K562 (cell line): Measurements from ENCODE around the gene SYTL2. TPM values are rescaled to one million over a fixed set of nuclear protein-coding genes. Genes with fewer than 3 reads are reported as not detected.
A peak's percentile ranks its signal among the peaks of the same experiment; 100 is the strongest.

ENCODE experiments used
- ATAC-seq: fragments of 200-7000 bp; cut with Tn5 transposase; 3 replicates; pipeline ENCODE4 v1.9.1; 2020; ENCODE audit warnings: moderate library complexity
- BruUV-seq: library from RNA; stranded (reverse); fragments of 400-500 nt; replicated peaks from 2 replicates; lab custom pipeline; 2021; lab: Mats Ljungman, UMichigan
- CTCF ChIA-PET: fragments of 300-600 bp; formaldehyde crosslinking; extraction: SDS; loops from one replicate; lab custom pipeline; 2021; ENCODE audit warnings: low intra/inter-chr PET ratio; lab: Yijun Ruan, JAX
- POLR2A ChIA-PET: fragments of 300-600, 350-650 bp; sonication (Branson Sonifier 250); formaldehyde crosslinking; extraction: SDS; loops from one replicate; lab custom pipeline; 2021; ENCODE audit warnings: antibody characterized with exemption, inconsistent platforms; lab: Yijun Ruan, JAX
- DNase-seq, 4 experiments: peaks; one replicate each; pipeline versions ENCODE4 v3.0.0 to v3.0.0-alpha.2; 2011 to 2018; ENCODE audit warnings: low spot score in 3 of 4, mixed read lengths in 3 of 4; ENCODE audit errors: extremely low read depth in 1 of 4
- FAIRE-seq: peaks from 2 replicates; lab custom pipeline; 2011; peaks lifted over from hg19 to GRCh38; lab: Jason Lieb, UNC
- H2AFZ ChIP-seq: 2 replicates; pipeline ENCODE4 v1.6.0; 2011; ENCODE audit warnings: low read depth, low read length, control low read depth, inconsistent platforms
- H3K27ac ChIP-seq: fragments of 200-600 bp; 3 replicates; pipeline ENCODE4 v1.8.0; 2011; ENCODE audit warnings: low read depth, mild to moderate bottlenecking, control low read depth, inconsistent platforms, low read length, moderate library complexity, mixed read lengths; ENCODE audit errors: extremely low read depth
- H3K27me3 ChIP-seq, 2 experiments: fragments of 300-600 bp in 1 of 2; 2 replicates in 1 of 2; 3 replicates in 1 of 2; pipeline versions ENCODE4 v1.6.0 to v1.8.0; 2011; ENCODE audit warnings: inconsistent platforms in 2 of 2, low read length in 2 of 2, mild to moderate bottlenecking in 1 of 2, mixed read lengths in 1 of 2, moderate library complexity in 1 of 2; ENCODE audit not compliant: control insufficient read depth in 2 of 2, insufficient read depth in 2 of 2
- H3K36me3 ChIP-seq: fragments of 300-600 bp; 3 replicates; pipeline ENCODE4 v1.8.0; 2011; ENCODE audit warnings: mild to moderate bottlenecking, low read length, inconsistent platforms; ENCODE audit not compliant: control insufficient read depth, insufficient read depth
- H3K4me1 ChIP-seq, 2 experiments: fragments of 200-600 bp in 1 of 2; replicated peaks in 1 of 2; 2 replicates in 1 of 2; 3 replicates in 1 of 2; pipeline versions ENCODE4 v1.5.1 to v1.8.0; 2011; ENCODE audit warnings: inconsistent platforms in 2 of 2, low read length in 2 of 2, mild to moderate bottlenecking in 1 of 2, mixed read lengths in 1 of 2, moderate library complexity in 1 of 2; ENCODE audit not compliant: control insufficient read depth in 2 of 2, insufficient read depth in 2 of 2
- H3K4me2 ChIP-seq: 2 replicates; pipeline ENCODE4 v1.6.1; 2011; ENCODE audit warnings: low read length, control low read depth, inconsistent platforms, mixed read lengths; ENCODE audit not compliant: insufficient read depth
- H3K4me3 ChIP-seq: fragments of 200-600 bp; sonication (generic), shearing (Covaris generic); 2 replicates; pipeline ENCODE4 v1.5.1; 2016; ENCODE audit warnings: control low read depth, inconsistent platforms
- H3K79me2 ChIP-seq: fragments of 200-600 bp; 3 replicates; pipeline ENCODE4 v1.8.0; 2011; ENCODE audit warnings: low read length, inconsistent platforms; ENCODE audit not compliant: control insufficient read depth, insufficient read depth
- H3K9ac ChIP-seq, 2 experiments: 2 replicates each; pipeline versions ENCODE4 v1.6.0 to v1.6.1; 2011; ENCODE audit warnings: low read depth in 2 of 2, low read length in 2 of 2, control low read depth in 1 of 2, inconsistent platforms in 1 of 2, mild to moderate bottlenecking in 1 of 2, mixed read lengths in 1 of 2; ENCODE audit not compliant: insufficient read depth in 1 of 2
- H3K9me1 ChIP-seq: one replicate; pipeline ENCODE4 v1.6.0; 2011; ENCODE audit warnings: inconsistent platforms, mild to moderate bottlenecking, low read length, moderate library complexity; ENCODE audit not compliant: control insufficient read depth, insufficient read depth
- H3K9me3 ChIP-seq: replicated peaks from 2 replicates; pipeline ENCODE4 v1.5.1; 2011; ENCODE audit warnings: low read depth, low read length, inconsistent platforms; ENCODE audit not compliant: control insufficient read depth, insufficient read depth
- H4K20me1 ChIP-seq: replicated peaks from 2 replicates; pipeline ENCODE4 v1.6.1; 2011; ENCODE audit warnings: low read length, inconsistent platforms, mixed read lengths; ENCODE audit not compliant: control insufficient read depth, insufficient read depth
- BHLHE40 ChIP-seq: IDR thresholded peaks from 2 replicates; pipeline ENCODE4 v1.6.1; 2011; ENCODE audit warnings: low read length, improper control_type of control experiment
- CEBPB ChIP-seq: fragments of 450-650 bp; IDR thresholded peaks from 2 replicates; pipeline ENCODE4 v1.6.1; 2016; ENCODE audit warnings: missing genetic modification characterization, missing compliant biosample characterization
- FOXK1 ChIP-seq: sonication (generic); formaldehyde crosslinking; IDR thresholded peaks from 2 replicates; pipeline ENCODE4 v1.8.0; 2022; ENCODE audit warnings: missing genetic modification reagents, mild to moderate bottlenecking, borderline replicate concordance
- HNRNPUL1 ChIP-seq: fragments of 200-400 bp; formaldehyde crosslinking; IDR thresholded peaks from 2 replicates; pipeline ENCODE4 v1.6.1; 2017; ENCODE audit warnings: low read length
- MEF2D ChIP-seq: conservative IDR thresholded peaks from 2 replicates; pipeline ENCODE4 v1.6.1; 2016; ENCODE audit warnings: low read depth, missing genetic modification characterization, missing compliant biosample characterization
- ZNF696 ChIP-seq: fragments of 250-450 bp; sonication (Bioruptor Pico); conservative IDR thresholded peaks from 2 replicates; pipeline ENCODE4 v1.4.0; 2020; ENCODE audit warnings: mild to moderate bottlenecking, moderate library complexity
- WGBS: fragments of 100-300 bp; shearing (Covaris generic); methylation state at CpG from one replicate; pipeline ENCODE4 v1.1.6; 2016; ENCODE audit warnings: low coverage, mixed read lengths; ENCODE audit not compliant: insufficient coverage; ENCODE audit errors: missing lambda C conversion rate; 5-methylcytosine and 5-hydroxymethylcytosine counted together
- in situ Hi-C: fragments of 300-500 bp; cut with MboI; formaldehyde crosslinking; loops from 4 replicates; pipeline ENCODE4 v1.15.0; 2018; ENCODE audit warnings: inconsistent platforms, mixed read lengths
- intact Hi-C: fragments of 100-400 bp; cut with micrococcal nuclease; formaldehyde crosslinking; loops from 2 replicates; pipeline ENCODE4 v1.14.2; 2022
- polyA plus RNA-seq, 8 experiments: library from polyadenylated mRNA; depleted of rRNA in 4 of 8; stranded (reverse) in 5 of 8; unstranded in 3 of 8; fragments of >200 nt; fragmentation: Nextera tagmentation in 2 of 8; fragmentation: Illumina TruSeq in 1 of 8; extraction: Ambion mirVana in 2 of 8; extraction: Trizol in 1 of 8; gene quantifications; 2 replicates each; pipeline versions ENCODE4 v1.2.1 to v1.2.3, GENCODE V29; 2011 to 2014; ENCODE audit warnings: inconsistent platforms in 1 of 8, missing spikeins in 1 of 8
- total RNA-seq, 7 experiments: library from RNA; depleted of rRNA in 6 of 7; stranded (reverse); fragments of >200 nt in 6 of 7; fragmentation: Illumina TruSeq in 2 of 7; extraction: Trizol in 2 of 7; gene quantifications; 2 replicates each; pipeline versions ENCODE4 v1.2.1 to v1.2.3, GENCODE V29; 2011 to 2021; ENCODE audit warnings: low replicate concordance in 1 of 7
- TF ChIP-seq, protein P1 (sequence below): sonication (generic); IDR thresholded peaks from 2 replicates; pipeline ENCODE4 v1.6.1; 2016

Gene SYTL2
- total and polyA plus RNA-seq, 9 of the 15 experiments (the other 6 are each of a cell fraction or from before 2014, with no cell fraction given), result 0.05 to 0.57 (median 0.35) TPM

DNA sequence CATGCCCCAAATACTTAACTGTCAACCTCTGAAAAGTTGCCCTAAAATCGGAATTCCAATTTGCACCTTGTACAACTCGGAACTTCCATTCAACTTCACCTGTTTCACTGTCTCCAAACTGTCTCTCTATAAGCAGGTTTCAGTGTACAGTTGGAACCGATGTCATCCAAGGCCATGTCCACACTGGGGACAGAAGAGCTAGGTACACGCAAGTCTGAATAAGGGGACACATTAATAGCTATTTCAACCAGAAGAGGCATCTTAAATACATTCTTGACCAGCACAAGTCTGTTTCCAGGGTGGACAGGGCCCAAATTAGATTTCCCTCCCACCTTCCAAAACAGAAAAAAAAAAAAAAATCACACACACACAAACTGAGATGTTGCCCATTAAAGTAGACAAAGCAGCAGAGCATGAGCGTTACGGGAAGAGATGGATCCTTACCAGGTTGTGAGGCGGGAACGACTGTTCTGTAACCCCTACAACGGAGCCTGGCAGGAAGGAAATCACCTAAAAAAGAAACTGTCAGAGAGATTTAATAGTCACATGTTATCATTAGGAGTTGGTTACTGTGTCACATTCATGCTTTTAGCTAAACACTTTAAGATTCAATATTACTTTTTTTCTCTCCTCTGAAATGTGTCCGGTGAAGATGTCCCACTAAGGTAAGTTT is 147.7 kb downstream of the SYTL2 start (continued):
- TF ChIP-seq, protein P1, sequence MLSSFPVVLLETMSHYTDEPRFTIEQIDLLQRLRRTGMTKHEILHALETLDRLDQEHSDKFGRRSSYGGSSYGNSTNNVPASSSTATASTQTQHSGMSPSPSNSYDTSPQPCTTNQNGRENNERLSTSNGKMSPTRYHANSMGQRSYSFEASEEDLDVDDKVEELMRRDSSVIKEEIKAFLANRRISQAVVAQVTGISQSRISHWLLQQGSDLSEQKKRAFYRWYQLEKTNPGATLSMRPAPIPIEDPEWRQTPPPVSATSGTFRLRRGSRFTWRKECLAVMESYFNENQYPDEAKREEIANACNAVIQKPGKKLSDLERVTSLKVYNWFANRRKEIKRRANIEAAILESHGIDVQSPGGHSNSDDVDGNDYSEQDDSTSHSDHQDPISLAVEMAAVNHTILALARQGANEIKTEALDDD, result no peak
- no peak for TF ChIP-seq BHLHE40
- TF ChIP-seq ZNF696 (CRISPR knock-in tag), result no peak

DNA sequence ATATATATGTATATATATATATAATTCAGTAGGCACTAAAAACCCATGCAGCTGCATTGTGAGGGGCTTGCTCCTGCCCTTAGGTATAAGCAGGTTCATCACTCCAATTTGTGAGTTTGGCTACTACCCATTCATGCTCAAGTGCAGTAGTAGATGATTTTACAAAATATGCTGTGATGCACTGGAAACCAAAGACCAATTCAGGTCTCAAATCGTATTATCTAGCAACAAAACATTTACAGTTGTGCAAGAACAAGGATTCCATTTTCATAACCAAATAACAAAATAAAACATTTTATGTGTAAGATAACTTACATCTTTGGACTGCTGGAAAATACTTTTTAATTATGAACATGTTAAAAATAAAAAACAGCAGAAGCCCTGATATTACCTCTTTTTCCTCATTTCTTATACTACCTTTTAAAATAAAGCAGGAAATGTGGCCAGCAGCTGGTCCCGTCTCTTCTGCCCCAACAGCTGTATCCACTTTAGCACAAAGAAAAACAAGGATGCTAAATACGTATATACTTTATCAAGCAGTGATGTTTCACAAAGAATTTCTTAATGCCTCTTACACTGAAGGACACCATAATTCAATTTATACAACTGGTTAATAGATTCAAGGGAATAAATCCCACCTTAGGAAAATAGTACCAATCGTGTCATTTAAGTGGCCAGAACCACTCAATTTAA is 148.8 kb downstream of the SYTL2 start:
- Histone ChIP-seq H3K27ac (no peak overlapping the region), H3K27me3 (no peaks in the 10 kb centered on the region), H3K9ac (peak overlapping the region in 1 of 2 experiments; percentile 98; a peak in 2 of 4 replicates), H3K9me3 (no peaks in the 10 kb centered on the region), H3K9me1 (no peaks in the 10 kb centered on the region), H3K4me3 (peak overlapping the region; percentile 94), H3K4me1 (peaks cover 14% of the 10 kb centered on the region in 2 experiments; a peak in 3 of 5 replicates), H3K4me2 (peak overlapping the region; percentile 75), H3K79me2 (peaks cover 78% of the 10 kb centered on the region), H4K20me1 (peaks cover 16% of the 10 kb centered on the region), H3K36me3 (peaks cover 60% of the 10 kb centered on the region), H2AFZ (no peak overlapping the region)
- FAIRE-seq (no peak), DNase-seq (peak in 1 of 4 experiments; percentile 32), ATAC-seq (no peak)
- POLR2A ChIA-PET, result interaction anchor here (10.1 kb wide), 1 partner anchor 11 kb away, joined by 145 read pairs; the partner anchor contains the start of gene TMEM126A
- BruUV-seq, result no TSS peak
- CTCF ChIA-PET, result interaction anchor here (0.5 kb wide), 1 partner anchor 886 kb away, joined by 3 read pairs; no protein-coding TSS in a partner anchor
- in situ Hi-C loops (no loop called here), intact Hi-C loops (loop anchor here (2.0 to 10.0 kb wide), 5 partner anchors 13 to 583 kb away; partner anchors contain the start of genes EED and PICALM)
- 1% methylated on average over 4 of the region's 4 CpGs for WGBS
- TF ChIP-seq MEF2D (tag) (no peak), HNRNPUL1 (no peak), FOXK1 (CRISPR knock-in tag) (no peak), CEBPB (tag) (peak; percentile 35)
- TF ChIP-seq, all 486 proteins: peak for 1
